ENCODE data around the gene SENP8.
"Not testable (repeated sequence)": the region's sequence is repeated elsewhere in the genome, so short reads cannot be mapped to it uniquely, and the experiment has no call there.

DNA sequence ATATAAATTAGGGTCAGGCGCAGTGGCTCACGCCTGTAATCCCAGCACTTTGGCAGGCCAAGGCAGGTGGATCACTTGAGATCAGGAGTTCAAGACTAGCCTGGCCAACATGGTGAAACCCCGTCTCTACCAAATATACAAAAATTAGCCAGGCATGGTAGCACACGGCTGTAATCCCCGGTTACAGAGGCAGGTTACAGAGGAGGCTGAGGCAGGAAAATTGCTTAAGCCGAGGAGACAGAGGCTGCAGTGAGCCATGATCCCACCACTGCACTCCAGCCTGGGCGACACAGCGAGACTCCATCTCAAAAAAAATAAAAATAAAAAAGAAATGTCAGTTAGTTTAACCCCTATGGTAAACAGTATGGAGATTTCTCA lies 46.8 kb upstream of the SENP8 start:
- TF ChIP-seq, protein P1, sequence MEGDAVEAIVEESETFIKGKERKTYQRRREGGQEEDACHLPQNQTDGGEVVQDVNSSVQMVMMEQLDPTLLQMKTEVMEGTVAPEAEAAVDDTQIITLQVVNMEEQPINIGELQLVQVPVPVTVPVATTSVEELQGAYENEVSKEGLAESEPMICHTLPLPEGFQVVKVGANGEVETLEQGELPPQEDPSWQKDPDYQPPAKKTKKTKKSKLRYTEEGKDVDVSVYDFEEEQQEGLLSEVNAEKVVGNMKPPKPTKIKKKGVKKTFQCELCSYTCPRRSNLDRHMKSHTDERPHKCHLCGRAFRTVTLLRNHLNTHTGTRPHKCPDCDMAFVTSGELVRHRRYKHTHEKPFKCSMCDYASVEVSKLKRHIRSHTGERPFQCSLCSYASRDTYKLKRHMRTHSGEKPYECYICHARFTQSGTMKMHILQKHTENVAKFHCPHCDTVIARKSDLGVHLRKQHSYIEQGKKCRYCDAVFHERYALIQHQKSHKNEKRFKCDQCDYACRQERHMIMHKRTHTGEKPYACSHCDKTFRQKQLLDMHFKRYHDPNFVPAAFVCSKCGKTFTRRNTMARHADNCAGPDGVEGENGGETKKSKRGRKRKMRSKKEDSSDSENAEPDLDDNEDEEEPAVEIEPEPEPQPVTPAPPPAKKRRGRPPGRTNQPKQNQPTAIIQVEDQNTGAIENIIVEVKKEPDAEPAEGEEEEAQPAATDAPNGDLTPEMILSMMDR (IDR thresholded peaks at IDR 0.05; ENCODE audit: insufficient read depth, low read length, poor library complexity, severe bottlenecking), result not testable (repeated sequence)
- not testable (repeated sequence) for TF ChIP-seq EZH2phosphoT487 (conservative IDR thresholded peaks at IDR 0.05; ENCODE audit: low read length)
